ENCODE results near the gene TMCC3. TPM values are rescaled to one million over a fixed set of nuclear protein-coding genes. Genes with fewer than 3 reads are reported as not detected.
"Not testable (repeated sequence)": the region's sequence is repeated elsewhere in the genome, so short reads cannot be mapped to it uniquely, and the experiment has no call there.

Gene TMCC3
- total RNA-seq, 1 experiment from 2014 or later = 0.49 TPM

DNA sequence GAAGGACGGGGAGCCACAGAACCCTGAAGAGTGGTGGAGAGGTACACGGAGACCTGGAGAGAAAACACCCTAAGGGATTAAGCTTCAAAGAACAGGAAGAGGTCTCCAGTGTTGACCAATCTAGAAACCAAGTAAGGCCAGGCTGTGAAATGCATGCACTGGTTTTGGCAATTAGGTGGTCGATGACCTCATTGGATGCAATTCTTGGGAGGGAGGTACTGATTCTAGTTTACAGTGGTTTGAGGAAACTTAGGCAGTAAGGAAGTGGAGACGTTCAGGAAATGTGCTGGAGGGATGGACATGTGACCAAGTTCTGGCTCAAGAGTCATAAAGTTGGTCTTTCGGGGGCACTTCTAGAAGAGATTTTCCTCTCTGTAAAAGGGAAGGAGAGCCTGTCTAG lies 99.4 kb downstream of the TMCC3 start:
- no peaks in the 10 kb centered on the region for H3K27me3 ChIP-seq (replicated peaks; ENCODE audit: insufficient read depth, low read depth, low read length, poor library complexity)
- ChIA-PET CTCF (no interaction called here), POLR2A (ENCODE audit: low non-redundant PET) (interaction anchor here (0.6 kb wide), 1 partner anchor 926 kb away, joined by 3 read pairs; no protein-coding TSS in a partner anchor)
- H3K36me3 ChIP-seq (ENCODE audit: insufficient read depth, low read length, poor library complexity, severe bottlenecking) = no peaks in the 10 kb centered on the region
- DNase-seq (ENCODE audit: low spot score) = no peak
- intact Hi-C loops (cut with micrococcal nuclease; ENCODE audit: unreplicated experiment) = no loop called here
- no peaks in the 10 kb centered on the region for H3K9me3 ChIP-seq (ENCODE audit: low read depth, low read length, poor library complexity, severe bottlenecking)
- H3K27ac ChIP-seq (ENCODE audit: low read depth, low read length, poor library complexity, severe bottlenecking) = no peak overlapping the region
- no peak overlapping the region for H3K4me3 ChIP-seq (ENCODE audit: low read depth, low read length, poor library complexity, severe bottlenecking)
- no peaks in the 10 kb centered on the region for H3K4me1 ChIP-seq (ENCODE audit: insufficient read depth, low read length, poor library complexity, severe bottlenecking)
- TF ChIP-seq CTCF (conservative IDR thresholded peaks at IDR 0.05; ENCODE audit: low read depth, low read length) (no peak), EZH2 (IDR thresholded peaks at IDR 0.05; ENCODE audit: borderline replicate concordance, low read depth, low read length, poor library complexity, severe bottlenecking) (no peak)
- no TSS peak for BruUV-seq (replicated peaks)

DNA sequence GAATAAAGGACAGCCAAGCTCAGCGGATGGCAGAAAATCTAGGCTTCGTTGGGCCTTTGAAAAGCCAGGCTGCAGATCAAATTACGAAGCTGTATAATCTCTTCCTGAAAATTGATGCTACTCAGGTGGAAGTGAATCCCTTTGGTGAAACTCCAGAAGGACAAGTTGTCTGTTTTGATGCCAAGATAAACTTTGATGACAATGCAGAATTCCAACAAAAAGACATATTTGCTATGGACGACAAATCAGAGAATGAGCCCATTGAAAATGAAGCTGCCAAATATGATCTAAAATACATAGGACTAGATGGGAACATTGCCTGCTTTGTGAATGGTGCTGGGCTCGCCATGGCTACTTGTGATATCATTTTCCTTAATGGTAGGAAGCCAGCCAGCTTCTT lies 101.5 kb downstream of the TMCC3 start:
- H3K4me1 ChIP-seq (ENCODE audit: insufficient read depth, low read length, poor library complexity, severe bottlenecking); CTCF ChIA-PET; H3K4me3 ChIP-seq (ENCODE audit: low read depth, low read length, poor library complexity, severe bottlenecking); BruUV-seq (replicated peaks); POLR2A ChIA-PET (ENCODE audit: low non-redundant PET); H3K36me3 ChIP-seq (ENCODE audit: insufficient read depth, low read length, poor library complexity, severe bottlenecking); DNase-seq (ENCODE audit: low spot score); H3K27me3 ChIP-seq (replicated peaks; ENCODE audit: insufficient read depth, low read depth, low read length, poor library complexity); H3K27ac ChIP-seq (ENCODE audit: low read depth, low read length, poor library complexity, severe bottlenecking); H3K9me3 ChIP-seq (ENCODE audit: low read depth, low read length, poor library complexity, severe bottlenecking): not testable (repeated sequence)
- intact Hi-C loops (cut with micrococcal nuclease; ENCODE audit: unreplicated experiment) = loop anchor here (10.0 kb wide), 3 partner anchors 216 to 986 kb away; no protein-coding TSS in a partner anchor

DNA sequence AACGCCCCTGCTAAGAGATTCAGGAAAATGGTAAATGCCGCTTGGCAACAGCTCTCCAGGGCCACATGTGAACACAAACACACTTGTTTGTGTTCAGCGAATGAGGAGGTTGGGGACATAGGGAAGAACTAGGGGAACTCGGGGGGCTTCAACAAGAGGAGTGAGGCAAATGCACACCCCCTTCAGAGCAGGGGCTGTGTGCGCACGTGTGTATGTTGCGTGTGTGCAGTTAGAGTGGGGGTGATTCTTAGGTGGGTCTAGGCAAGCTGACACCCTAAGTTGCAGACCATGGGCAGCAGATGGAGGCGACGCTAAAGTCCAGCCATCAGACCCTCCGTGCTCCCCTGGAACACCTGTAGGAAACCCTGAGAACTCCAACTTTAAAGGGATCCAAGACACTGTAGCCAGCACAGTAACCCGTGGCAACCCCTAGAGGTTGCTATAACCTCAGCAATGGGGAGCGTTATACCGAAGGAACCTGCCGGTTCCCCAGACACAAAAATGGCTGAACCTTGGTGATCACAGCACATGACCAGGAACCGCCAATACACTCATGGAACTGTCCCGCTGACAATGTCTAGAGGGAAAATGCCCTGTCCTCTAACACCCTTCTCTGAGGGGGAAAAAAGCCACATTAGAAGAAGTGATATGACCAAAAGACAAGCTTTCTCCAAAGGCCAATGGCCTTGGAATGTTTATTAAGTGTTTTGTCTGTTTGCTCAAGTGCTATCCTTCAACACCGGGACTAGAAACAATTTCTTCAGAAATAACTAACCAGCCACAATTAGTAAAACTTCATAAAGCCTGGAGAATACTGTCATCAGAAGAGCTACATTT lies 104.2 kb downstream of the TMCC3 start:
- Histone ChIP-seq H3K9me3 (ENCODE audit: low read depth, low read length, poor library complexity, severe bottlenecking) (no peaks in the 10 kb centered on the region), H3K4me1 (ENCODE audit: insufficient read depth, low read length, poor library complexity, severe bottlenecking) (no peaks in the 10 kb centered on the region), H3K27ac (ENCODE audit: low read depth, low read length, poor library complexity, severe bottlenecking) (no peak overlapping the region), H3K27me3 (replicated peaks; ENCODE audit: insufficient read depth, low read depth, low read length, poor library complexity) (no peaks in the 10 kb centered on the region), H3K36me3 (ENCODE audit: insufficient read depth, low read length, poor library complexity, severe bottlenecking) (no peaks in the 10 kb centered on the region), H3K4me3 (ENCODE audit: low read depth, low read length, poor library complexity, severe bottlenecking) (no peak overlapping the region)
- intact Hi-C loops (cut with micrococcal nuclease; ENCODE audit: unreplicated experiment) = loop anchor here (10.0 kb wide), 3 partner anchors 219 to 989 kb away; no protein-coding TSS in a partner anchor
- peak; percentile 40 for DNase-seq (ENCODE audit: low spot score)
- TF ChIP-seq EZH2 (IDR thresholded peaks at IDR 0.05; ENCODE audit: borderline replicate concordance, low read depth, low read length, poor library complexity, severe bottlenecking) (no peak), CTCF (conservative IDR thresholded peaks at IDR 0.05; ENCODE audit: low read depth, low read length) (peak; percentile 59)
- POLR2A ChIA-PET (ENCODE audit: low non-redundant PET) = no interaction called here
- BruUV-seq (replicated peaks) = no TSS peak
- CTCF ChIA-PET = interaction anchor here (0.6 kb wide), 1 partner anchor 525 kb away, joined by 6 read pairs; no protein-coding TSS in a partner anchor
